PC-9 (cell line): ENCODE measurements around the gene C18orf63. TPM values are rescaled to one million over a fixed set of nuclear protein-coding genes. Genes with fewer than 3 reads are reported as not detected.

Experiments
- BruUV-seq: library from RNA; stranded (reverse); fragments of 400-500 nt; replicated peaks from 2 replicates; lab custom pipeline; 2021; lab: Mats Ljungman, UMichigan
- CTCF ChIA-PET: fragments of 300-600 bp; sonication (Branson Sonifier 250); formaldehyde crosslinking; loops from one replicate; lab custom pipeline; 2022; ENCODE audit warnings: antibody characterized with exemption; lab: Charles Lee
- POLR2A ChIA-PET: fragments of 300-600 bp; sonication (Branson Sonifier 250); formaldehyde crosslinking; loops from one replicate; lab custom pipeline; 2022; ENCODE audit warnings: antibody characterized with exemption; ENCODE audit not compliant: unreplicated experiment; lab: Charles Lee
- DNase-seq, 2 experiments: peaks; one replicate each; pipeline versions ENCODE4 v3.0.0 to v3.0.0-alpha.2; 2015 to 2022; ENCODE audit warnings: mixed read lengths in 1 of 2
- H2AFZ ChIP-seq: fragments of 200-600 bp; sonication (generic); 2 replicates; pipeline ENCODE4 v1.8.1; 2017; ENCODE audit warnings: antibody characterized with exemption
- H3F3A ChIP-seq: fragments of 200-600 bp; sonication (generic); 2 replicates; pipeline ENCODE4 v1.8.1; 2017; ENCODE audit warnings: antibody characterized with exemption, mild to moderate bottlenecking, low read depth; ENCODE audit not compliant: insufficient read depth
- H3K27ac ChIP-seq: fragments of 200-600 bp; sonication (generic); 2 replicates; pipeline ENCODE4 v1.6.1; 2016; ENCODE audit warnings: mixed run types
- H3K27me3 ChIP-seq: fragments of 200-600 bp; sonication (generic); 2 replicates; pipeline ENCODE4 v1.6.1; 2016; ENCODE audit warnings: low read depth, mixed run types; ENCODE audit not compliant: insufficient read depth
- H3K36me3 ChIP-seq: fragments of 200-600 bp; sonication (generic); 2 replicates; pipeline ENCODE4 v1.6.1; 2016; ENCODE audit warnings: low read depth, mixed run types
- H3K4me1 ChIP-seq: fragments of 200-600 bp; sonication (generic); replicated peaks from 2 replicates; pipeline ENCODE4 v1.6.1; 2016; ENCODE audit warnings: mixed run types; ENCODE audit not compliant: insufficient read depth
- H3K4me2 ChIP-seq: fragments of 200-600 bp; sonication (generic); 2 replicates; pipeline ENCODE4 v1.6.1; 2017; ENCODE audit warnings: mixed run types
- H3K4me3 ChIP-seq: fragments of 200-600 bp; sonication (generic); 2 replicates; pipeline ENCODE4 v1.6.1; 2016; ENCODE audit warnings: mixed run types
- H3K79me2 ChIP-seq: fragments of 200-600 bp; sonication (generic); 2 replicates; pipeline ENCODE4 v1.6.1; 2017; ENCODE audit warnings: low read depth, mixed run types
- H3K9me2 ChIP-seq: fragments of 200-600 bp; sonication (generic); 2 replicates; pipeline ENCODE4 v1.8.1; 2017; ENCODE audit warnings: mild to moderate bottlenecking; ENCODE audit not compliant: insufficient read depth
- H3K9me3 ChIP-seq: fragments of 200-600 bp; sonication (generic); 2 replicates; pipeline ENCODE4 v1.8.1; 2016; ENCODE audit warnings: low read depth; ENCODE audit not compliant: insufficient read depth
- H4K20me1 ChIP-seq: fragments of 200-600 bp; sonication (generic); 2 replicates; pipeline ENCODE4 v1.8.1; 2017; ENCODE audit not compliant: insufficient read depth
- CTCF ChIP-seq: fragments of 200-600 bp; sonication (generic); conservative IDR thresholded peaks from 2 replicates; pipeline ENCODE4 v1.6.1; 2017; ENCODE audit warnings: mixed run types, antibody characterized with exemption, mild to moderate bottlenecking, moderate library complexity
- EZH2 ChIP-seq: fragments of 200-600 bp; sonication (generic); IDR thresholded peaks from 2 replicates; pipeline ENCODE4 v1.8.0; 2017; ENCODE audit warnings: antibody characterized with exemption, low read depth
- intact Hi-C: fragments of 100-400 bp; cut with micrococcal nuclease; formaldehyde crosslinking; loops from one replicate; pipeline ENCODE4 v1.10.0; 2022; ENCODE audit not compliant: unreplicated experiment
- total RNA-seq: library from RNA; stranded (reverse); gene quantifications from 2 replicates; pipeline ENCODE4 v1.2.3, GENCODE V29; 2021

C18orf63 gene
- total RNA-seq, 1 experiment from 2014 or later = not detected

- Histone ChIP-seq H3K4me3 (no peak overlapping the region), H3K4me2 (0 out of 2 replicates have a peak overlapping the region, but pooled peaks have one; percentile 20), H3K9me2 (no peaks in the 10 kb centered on the region), H3F3A (peaks cover 17% of the 10 kb centered on the region; the same call in 1 of the 2 replicates), H2AFZ (no peak overlapping the region), H3K27ac (no peak overlapping the region), H3K4me1 (peaks cover 22% of the 10 kb centered on the region), H3K36me3 (no peaks in the 10 kb centered on the region), H3K27me3 (no peaks in the 10 kb centered on the region), H3K79me2 (no peaks in the 10 kb centered on the region), H4K20me1 (no peaks in the 10 kb centered on the region), H3K9me3 (no peaks in the 10 kb centered on the region)
- DNase-seq = no peak
- TF ChIP-seq CTCF (no peak), EZH2 (no peak)
- CTCF ChIA-PET = no interaction called here
- POLR2A ChIA-PET = no interaction called here
- intact Hi-C loops = no loop called here
- BruUV-seq = no TSS peak
Measured at GRCh38 chr18:74303306-74303705, 12.3 kb upstream of the C18orf63 start.

- ChIA-PET CTCF (no interaction called here), POLR2A (no interaction called here)
- Histone ChIP-seq H2AFZ (no peak overlapping the region; the same call in 1 of the 2 replicates), H3K4me3 (no peak overlapping the region), H3K27me3 (no peaks in the 10 kb centered on the region), H3K36me3 (no peaks in the 10 kb centered on the region), H3K4me2 (peak overlapping the region; percentile 20; the same call in 1 of the 2 replicates), H3K79me2 (no peaks in the 10 kb centered on the region), H3K9me2 (no peaks in the 10 kb centered on the region), H4K20me1 (no peaks in the 10 kb centered on the region), H3F3A (peaks cover 17% of the 10 kb centered on the region; the same call in 1 of the 2 replicates), H3K27ac (no peak overlapping the region), H3K9me3 (no peaks in the 10 kb centered on the region), H3K4me1 (peaks cover 22% of the 10 kb centered on the region)
- intact Hi-C loops = no loop called here
- TF ChIP-seq EZH2 = no peak
- no peak for TF ChIP-seq CTCF
- DNase-seq = peak in 1 of 2 experiments; percentile 72
- no TSS peak for BruUV-seq
Measured at GRCh38 chr18:74303936-74304335, 11.7 kb upstream of the C18orf63 start.

GRCh38 chr18:74310411-74310810, 5.2 kb upstream of the C18orf63 start:
- CTCF ChIA-PET = interaction anchor here (0.5 kb wide), 1 partner anchor 254 kb away, joined by 5 read pairs; no protein-coding TSS in a partner anchor
- Histone ChIP-seq H3K4me1 (no peaks in the 10 kb centered on the region), H3F3A (no peaks in the 10 kb centered on the region), H3K36me3 (no peaks in the 10 kb centered on the region), H3K9me2 (no peaks in the 10 kb centered on the region), H3K27me3 (no peaks in the 10 kb centered on the region), H3K27ac (no peak overlapping the region), H4K20me1 (no peaks in the 10 kb centered on the region), H2AFZ (peak overlapping the region; percentile 35; the same call in 1 of the 2 replicates), H3K9me3 (no peaks in the 10 kb centered on the region), H3K4me2 (no peak overlapping the region), H3K79me2 (no peaks in the 10 kb centered on the region), H3K4me3 (no peak overlapping the region)
- POLR2A ChIA-PET = no interaction called here
- DNase-seq = peak in 1 of 2 experiments; percentile 38
- intact Hi-C loops = no loop called here
- no TSS peak for BruUV-seq
- TF ChIP-seq CTCF (peak; percentile 62), EZH2 (no peak)
